SK-N-SH (cell line): ENCODE results near the gene EFCAB12.

Experiments used
- CHD2 ChIP-seq: fragments of 150-350 bp; IDR thresholded peaks from 2 replicates; pipeline ENCODE4 v1.6.1; 2018; ENCODE audit warnings: low read length; ENCODE audit not compliant: partially characterized antibody
- POLR2AphosphoS5 ChIP-seq: IDR thresholded peaks from 2 replicates; pipeline ENCODE4 v1.6.1; 2012; ENCODE audit warnings: low read depth, low read length

- TF ChIP-seq POLR2AphosphoS5 = no peak
- TF ChIP-seq CHD2 = no peak
Observed at GRCh38 chr3:129461022-129461421, 32.6 kb upstream of the EFCAB12 start.
